ENCODE data around the gene CENPE. TPM values are rescaled to one million over a fixed set of nuclear protein-coding genes. Genes with fewer than 3 reads are reported as not detected.

The CENPE gene
- total RNA-seq, 4 donors from 2014 or later: 0.20 to 6.1 (median 1.1) TPM

- Histone ChIP-seq H3K9me3 (no peaks in the 10 kb centered on the region), H3K4me1 (no peaks in the 10 kb centered on the region), H3K27ac (no peak overlapping the region), H3K4me3 (no peak overlapping the region), H3K27me3 (no peaks in the 10 kb centered on the region), H3K36me3 (no peaks in the 10 kb centered on the region)
- TF ChIP-seq EP300 (IDR thresholded peaks at IDR 0.05) (no peak), POLR2A (IDR thresholded peaks at IDR 0.05) (no peak)
- TF ChIP-seq, protein P1, sequence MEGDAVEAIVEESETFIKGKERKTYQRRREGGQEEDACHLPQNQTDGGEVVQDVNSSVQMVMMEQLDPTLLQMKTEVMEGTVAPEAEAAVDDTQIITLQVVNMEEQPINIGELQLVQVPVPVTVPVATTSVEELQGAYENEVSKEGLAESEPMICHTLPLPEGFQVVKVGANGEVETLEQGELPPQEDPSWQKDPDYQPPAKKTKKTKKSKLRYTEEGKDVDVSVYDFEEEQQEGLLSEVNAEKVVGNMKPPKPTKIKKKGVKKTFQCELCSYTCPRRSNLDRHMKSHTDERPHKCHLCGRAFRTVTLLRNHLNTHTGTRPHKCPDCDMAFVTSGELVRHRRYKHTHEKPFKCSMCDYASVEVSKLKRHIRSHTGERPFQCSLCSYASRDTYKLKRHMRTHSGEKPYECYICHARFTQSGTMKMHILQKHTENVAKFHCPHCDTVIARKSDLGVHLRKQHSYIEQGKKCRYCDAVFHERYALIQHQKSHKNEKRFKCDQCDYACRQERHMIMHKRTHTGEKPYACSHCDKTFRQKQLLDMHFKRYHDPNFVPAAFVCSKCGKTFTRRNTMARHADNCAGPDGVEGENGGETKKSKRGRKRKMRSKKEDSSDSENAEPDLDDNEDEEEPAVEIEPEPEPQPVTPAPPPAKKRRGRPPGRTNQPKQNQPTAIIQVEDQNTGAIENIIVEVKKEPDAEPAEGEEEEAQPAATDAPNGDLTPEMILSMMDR (IDR thresholded peaks at IDR 0.05): no peak
- 93 to 96% methylated on average over 4 of the region's 4 CpGs for WGBS, 2 donors
- DNase-seq (ENCODE audit: low spot score in 2 of 2): no peak
Observed at GRCh38 chr4:103144926-103145325, 53.2 kb downstream of the CENPE start.

DNA sequence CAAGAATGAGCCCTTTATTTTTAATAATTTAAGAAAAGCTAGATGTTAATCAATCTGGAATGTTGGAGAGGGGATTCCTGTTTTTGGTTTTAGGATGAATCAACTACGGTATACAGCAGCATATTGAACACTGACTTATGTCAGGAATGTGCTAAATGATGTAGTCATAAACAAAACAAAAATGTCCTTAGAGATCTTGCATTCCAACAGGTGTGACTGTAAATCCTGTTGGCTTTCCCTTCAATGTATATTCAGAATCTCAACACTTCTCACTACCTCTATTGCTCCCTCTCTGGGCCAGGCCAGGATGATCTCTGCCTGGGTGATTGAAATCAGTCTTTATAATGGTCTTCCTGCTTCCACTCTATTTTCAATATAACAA lies 60.7 kb downstream of the CENPE start:
- WGBS, 2 donors: 79 to 97% methylated on average over 1 of the region's 1 CpG
- no peak for DNase-seq (ENCODE audit: low spot score in 2 of 2)
- no peak overlapping the region for H3K27ac ChIP-seq
- H3K36me3 ChIP-seq: no peaks in the 10 kb centered on the region
- no peaks in the 10 kb centered on the region for H3K27me3 ChIP-seq
- H3K4me3 ChIP-seq: no peak overlapping the region
- H3K9me3 ChIP-seq: no peaks in the 10 kb centered on the region
- H3K4me1 ChIP-seq: no peaks in the 10 kb centered on the region
- TF ChIP-seq, protein P1 (IDR thresholded peaks at IDR 0.05): no peak
- TF ChIP-seq POLR2A (IDR thresholded peaks at IDR 0.05) (no peak), EP300 (IDR thresholded peaks at IDR 0.05) (no peak)

- Histone ChIP-seq H3K4me3 (no peak overlapping the region), H3K9me3 (no peaks in the 10 kb centered on the region), H3K27ac (no peak overlapping the region), H3K27me3 (no peaks in the 10 kb centered on the region), H3K36me3 (no peaks in the 10 kb centered on the region), H3K4me1 (no peaks in the 10 kb centered on the region)
- DNase-seq (ENCODE audit: low spot score in 2 of 2): no peak
- 94 to 97% methylated on average over 1 of the region's 1 CpG for WGBS, 2 donors
- TF ChIP-seq POLR2A (IDR thresholded peaks at IDR 0.05): no peak
- TF ChIP-seq, protein P1 (IDR thresholded peaks at IDR 0.05): no peak
- TF ChIP-seq EP300 (IDR thresholded peaks at IDR 0.05): no peak
Observed at GRCh38 chr4:103136671-103137445, 61.3 kb downstream of the CENPE start.

DNA sequence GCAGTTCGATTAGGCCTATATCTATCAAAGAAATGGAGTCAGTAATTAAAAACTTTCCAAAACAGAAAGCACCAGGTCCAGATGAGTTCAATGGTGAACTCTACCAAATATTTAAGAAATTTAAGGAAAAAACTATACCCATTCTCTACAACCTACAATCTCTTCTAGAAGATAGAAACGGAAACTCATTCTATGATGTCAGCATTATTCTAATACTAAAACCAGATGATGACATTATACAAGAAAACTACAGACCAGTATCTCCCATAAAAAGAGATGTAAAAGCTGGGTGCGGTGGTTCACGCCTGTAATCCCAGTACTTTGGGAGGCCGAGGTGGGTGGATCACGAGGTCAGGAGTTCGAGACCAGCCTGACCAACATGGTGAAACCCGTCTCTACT lies 69.0 kb downstream of the CENPE start:
- TF ChIP-seq, protein P1 (IDR thresholded peaks at IDR 0.05): no peak
- TF ChIP-seq POLR2A (IDR thresholded peaks at IDR 0.05) (no peak), EP300 (IDR thresholded peaks at IDR 0.05) (no peak)
- no peak for DNase-seq (ENCODE audit: low spot score in 2 of 2)
- Histone ChIP-seq H3K27me3 (no peaks in the 10 kb centered on the region), H3K36me3 (no peaks in the 10 kb centered on the region), H3K9me3 (peaks cover 0 to 17% (median 0%) of the 10 kb centered on the region in 4 donors), H3K4me1 (no peaks in the 10 kb centered on the region), H3K27ac (no peak overlapping the region), H3K4me3 (no peak overlapping the region)
- 97 to 98% methylated on average over 8 of the region's 8 CpGs for WGBS, 2 donors

- WGBS, 2 donors: 92 to 97% methylated on average over 3 of the region's 3 CpGs
- no peak overlapping the region for H3K27ac ChIP-seq
- DNase-seq (ENCODE audit: low spot score in 2 of 2): no peak
- H3K9me3 ChIP-seq: peaks cover 0 to 17% (median 0%) of the 10 kb centered on the region in 4 donors
- TF ChIP-seq EP300 (IDR thresholded peaks at IDR 0.05) (no peak), POLR2A (IDR thresholded peaks at IDR 0.05) (no peak)
- TF ChIP-seq, protein P1 (IDR thresholded peaks at IDR 0.05): no peak
- H3K4me3 ChIP-seq: no peak overlapping the region
- H3K36me3 ChIP-seq: no peaks in the 10 kb centered on the region
- no peaks in the 10 kb centered on the region for H3K4me1 ChIP-seq
- H3K27me3 ChIP-seq: no peaks in the 10 kb centered on the region
Observed at GRCh38 chr4:103126126-103126525, 72.0 kb downstream of the CENPE start.

All from tibial nerve (tissue), 4 donors.